HepG2 (cell line): ENCODE data around the gene NOC2L. TPM values are rescaled to one million over a fixed set of nuclear protein-coding genes. Genes with fewer than 3 reads are reported as not detected.

Source experiments
- ETV5 ChIP-seq: IDR thresholded peaks from 2 replicates; pipeline ENCODE4 v1.6.1; 2018; ENCODE audit warnings: missing biosample characterization, missing genetic modification reagents, inconsistent platforms, borderline replicate concordance
- GATAD1 ChIP-seq: IDR thresholded peaks from 2 replicates; pipeline ENCODE4 v1.6.1; 2016; ENCODE audit warnings: missing genetic modification reagents, missing compliant biosample characterization
- MAX ChIP-seq: IDR thresholded peaks from 2 replicates; pipeline ENCODE4 v1.6.1; 2012; ENCODE audit warnings: inconsistent platforms
- MTA3 ChIP-seq: sonication (generic); formaldehyde crosslinking; IDR thresholded peaks from 2 replicates; pipeline ENCODE4 v1.4.0; 2020; ENCODE audit warnings: missing genetic modification reagents
- NR2F6 ChIP-seq, 2 experiments: IDR thresholded peaks; 2 replicates each; pipeline ENCODE4 v1.6.1; 2016; ENCODE audit warnings: antibody characterized with exemption in 1 of 2, mild to moderate bottlenecking in 1 of 2
- POLR2AphosphoS5 ChIP-seq: IDR thresholded peaks from 2 replicates; pipeline ENCODE4 v1.6.1; 2012; ENCODE audit warnings: low read depth, low read length
- THAP11 ChIP-seq: IDR thresholded peaks from 2 replicates; pipeline ENCODE4 v1.6.1; 2016; ENCODE audit warnings: missing biosample characterization, missing genetic modification reagents
- TOPORS ChIP-seq: sonication (generic); formaldehyde crosslinking; IDR thresholded peaks from 2 replicates; pipeline ENCODE4 v1.8.0; 2023; ENCODE audit warnings: mild to moderate bottlenecking, missing genetic modification reagents
- YEATS4 ChIP-seq: sonication (generic); formaldehyde crosslinking; IDR thresholded peaks from 2 replicates; pipeline ENCODE4 v1.4.0; 2020; ENCODE audit warnings: missing genetic modification reagents, borderline replicate concordance
- YY1 ChIP-seq: IDR thresholded peaks from 2 replicates; pipeline ENCODE4 v1.6.1; 2011; ENCODE audit warnings: low read length, low read depth, moderate library complexity, mild to moderate bottlenecking; ENCODE audit not compliant: insufficient read depth, insufficient replicate concordance
- ZBTB2 ChIP-seq: sonication (generic); formaldehyde crosslinking; IDR thresholded peaks from 2 replicates; pipeline ENCODE4 v1.8.0; 2022; ENCODE audit warnings: low read depth, missing genetic modification reagents
- ZNF142 ChIP-seq: sonication (generic); formaldehyde crosslinking; IDR thresholded peaks from 2 replicates; pipeline ENCODE4 v1.4.0; 2020; ENCODE audit warnings: missing genetic modification reagents
- ZNF337 ChIP-seq: sonication (generic); formaldehyde crosslinking; IDR thresholded peaks from 2 replicates; pipeline ENCODE4 v1.5.1; 2020; ENCODE audit warnings: missing genetic modification reagents, low read depth, mild to moderate bottlenecking, borderline replicate concordance
- ZNF792 ChIP-seq: IDR thresholded peaks from 2 replicates; pipeline ENCODE4 v1.6.1; 2016
- ZNF891 ChIP-seq: sonication (generic); formaldehyde crosslinking; IDR thresholded peaks from 2 replicates; pipeline ENCODE4 v1.5.0; 2020; ENCODE audit warnings: mild to moderate bottlenecking, missing genetic modification reagents
- ZSCAN29 ChIP-seq: sonication (generic); formaldehyde crosslinking; conservative IDR thresholded peaks from 2 replicates; pipeline ENCODE4 v1.4.0; 2020; ENCODE audit warnings: mild to moderate bottlenecking, missing genetic modification reagents
- polyA plus RNA-seq, 8 experiments: library from polyadenylated mRNA; depleted of rRNA in 3 of 8; stranded (reverse) in 7 of 8; unstranded in 1 of 8; fragments of >200 nt; fragmentation: Illumina TruSeq in 4 of 8; extraction: Trizol in 4 of 8; gene quantifications; 2 replicates each; pipeline versions ENCODE4 v1.2.1 to v1.2.3, GENCODE V29; 2011 to 2016; ENCODE audit warnings: low read depth in 4 of 8, missing spikeins in 1 of 8, mixed read lengths in 1 of 8; ENCODE audit not compliant: insufficient read depth in 1 of 8
- total RNA-seq, 5 experiments: library from RNA; depleted of rRNA; stranded (reverse); fragments of >200 nt; fragmentation: Illumina TruSeq; extraction: Trizol; gene quantifications; 2 replicates each; pipeline ENCODE4 v1.2.3, GENCODE V29; 2016; ENCODE audit warnings: low read depth in 1 of 5

Gene NOC2L
- total and polyA plus RNA-seq, 2 of the 13 experiments (the other 11 are each of a cell fraction or from before 2014, with no cell fraction given) = 32.0 to 103 TPM

GRCh38 chr1:1004780-1005697 is 46.0 kb upstream of the NOC2L start (continued):
- 0 out of 2 replicates have a peak, but pooled peaks have one; percentile 16 for TF ChIP-seq ZNF142
- peak; percentile 90 for TF ChIP-seq ZNF891
- peak; percentile 49; the same call in 1 of the 2 replicates for TF ChIP-seq ZBTB2 (CRISPR knock-in tag)
- TF ChIP-seq YEATS4 (CRISPR knock-in tag) = peak; percentile 25; the same call in 1 of the 2 replicates
- TF ChIP-seq TOPORS = no peak
- peak; percentile 72 for TF ChIP-seq YY1
- TF ChIP-seq POLR2AphosphoS5 = peak; percentile 52
- TF ChIP-seq NR2F6 (IDR thresholded peaks at IDR 0.05) = peak; percentile 38
- peak; percentile 65 for TF ChIP-seq NR2F6 (CRISPR knock-in tag; IDR thresholded peaks at IDR 0.05)
- no peak for TF ChIP-seq MTA3
- TF ChIP-seq ZSCAN29 (CRISPR knock-in tag) = 0 out of 2 replicates have a peak, but pooled peaks have one; percentile 53
- no peak for TF ChIP-seq MAX
- TF ChIP-seq ZNF337 = peak; percentile 89
- peak; percentile 69; the same call in 1 of the 2 replicates for TF ChIP-seq ETV5 (CRISPR knock-in tag)
- TF ChIP-seq ZNF792 (CRISPR knock-in tag) = peak; percentile 63; the same call in 1 of the 2 replicates
- peak; percentile 53 for TF ChIP-seq THAP11 (CRISPR knock-in tag)
- TF ChIP-seq GATAD1 (CRISPR knock-in tag) = peak; percentile 25; the same call in 1 of the 2 replicates
